ENCODE data around the gene PTPN6.
A peak's percentile ranks its signal among the peaks of the same experiment; 100 is the strongest.

Gene PTPN6

GRCh38 chr12:6974180-6974579 lies 23.0 kb downstream of the PTPN6 start:
- no peak for DNase-seq

- DNase-seq, result no peak
These were observed 24.3 kb downstream of the PTPN6 start for GRCh38 chr12:6975297-6976032.

- no peak for DNase-seq
These were observed 26.5 kb downstream of the PTPN6 start for GRCh38 chr12:6977653-6978052.

GRCh38 chr12:6978188-6978587 lies 27.0 kb downstream of the PTPN6 start:
- no peak for DNase-seq

- no peak for DNase-seq
These were observed 27.5 kb downstream of the PTPN6 start for GRCh38 chr12:6978611-6979011.

GRCh38 chr12:6979021-6979420 lies 27.9 kb downstream of the PTPN6 start:
- no peak for DNase-seq

- DNase-seq, result no peak
These were observed 28.3 kb downstream of the PTPN6 start for GRCh38 chr12:6979453-6979852.

- DNase-seq, result no peak
These were observed 28.9 kb downstream of the PTPN6 start for GRCh38 chr12:6980075-6980474.

GRCh38 chr12:6980740-6981139 lies 29.6 kb downstream of the PTPN6 start:
- DNase-seq, result no peak

GRCh38 chr12:6981152-6982052 lies 30.2 kb downstream of the PTPN6 start:
- no peak for DNase-seq

- DNase-seq, result no peak
These were observed 31.4 kb downstream of the PTPN6 start for GRCh38 chr12:6982532-6982931.

GRCh38 chr12:6987956-6988553 lies 36.9 kb downstream of the PTPN6 start:
- DNase-seq, result no peak

- peak; percentile 21 for DNase-seq
These were observed 44.9 kb downstream of the PTPN6 start for GRCh38 chr12:6996040-6996441.

- no peak for DNase-seq
These were observed 47.7 kb downstream of the PTPN6 start for GRCh38 chr12:6998715-6999451.

GRCh38 chr12:7001921-7002591 lies 50.9 kb downstream of the PTPN6 start:
- DNase-seq, result no peak

GRCh38 chr12:7004287-7004803 lies 53.2 kb downstream of the PTPN6 start:
- no peak for DNase-seq

- DNase-seq, result no peak
These were observed 53.7 kb downstream of the PTPN6 start for GRCh38 chr12:7004840-7005239.

GRCh38 chr12:7005311-7005710 lies 54.2 kb downstream of the PTPN6 start:
- no peak for DNase-seq

- DNase-seq, result no peak
These were observed 55.5 kb downstream of the PTPN6 start for GRCh38 chr12:7006639-7007038.

GRCh38 chr12:7008864-7009263 lies 57.7 kb downstream of the PTPN6 start:
- DNase-seq, result no peak

GRCh38 chr12:7009512-7009911 lies 58.4 kb downstream of the PTPN6 start:
- DNase-seq, result no peak

Data from fibroblast of skin of abdomen (primary cell).